ENCODE results near the gene GET3.
"Not testable (repeated sequence)": the region's sequence is repeated elsewhere in the genome, so short reads cannot be mapped to it uniquely, and the experiment has no call there.

The GET3 gene

DNA sequence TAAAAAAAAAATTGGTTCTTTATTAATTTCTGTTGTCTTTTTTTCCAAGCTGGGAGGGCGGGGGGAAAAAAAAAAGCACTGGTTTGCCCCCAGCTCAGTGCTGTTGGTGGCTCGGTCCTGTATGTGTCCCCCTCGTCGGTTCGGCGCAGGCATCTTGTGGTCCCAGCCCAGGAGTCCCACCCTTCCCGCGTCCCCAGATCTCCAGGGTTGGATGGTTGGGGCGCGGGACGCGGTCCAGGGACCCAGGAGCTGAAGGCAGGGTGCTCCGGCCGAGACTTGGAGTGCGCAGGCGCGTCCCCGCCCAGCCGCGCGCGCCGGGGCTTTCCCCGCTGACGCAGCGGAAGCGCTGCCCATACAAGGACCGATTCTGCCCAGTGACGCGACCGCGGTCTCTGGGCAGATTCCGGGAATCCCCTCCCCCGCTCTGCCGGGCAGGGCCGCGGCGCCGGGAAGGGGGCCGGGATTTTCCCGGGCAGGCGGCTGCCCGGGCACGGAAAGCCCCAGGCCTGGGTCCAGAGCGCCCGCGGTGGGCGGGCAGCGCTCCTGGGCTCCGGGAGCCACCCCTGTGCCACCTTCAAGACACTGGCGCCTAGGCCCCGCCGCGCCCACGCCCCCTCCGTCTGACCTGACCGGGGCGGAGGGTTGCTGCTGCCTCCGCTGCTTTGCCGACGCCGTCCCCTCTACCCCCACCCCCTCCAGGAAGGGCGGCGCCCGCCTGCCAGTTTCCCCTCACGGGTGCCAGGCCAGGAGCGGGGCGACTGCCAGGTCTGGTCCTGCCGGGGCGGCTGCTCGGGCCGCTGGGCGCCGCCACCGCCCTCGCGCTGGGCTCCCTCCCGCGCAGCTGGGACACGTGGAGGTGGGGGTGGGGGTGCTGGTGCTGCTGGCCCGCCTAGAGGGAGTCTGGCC is 56.2 kb downstream of the GET3 start:
- peak; percentile 79 for DNase-seq

DNA sequence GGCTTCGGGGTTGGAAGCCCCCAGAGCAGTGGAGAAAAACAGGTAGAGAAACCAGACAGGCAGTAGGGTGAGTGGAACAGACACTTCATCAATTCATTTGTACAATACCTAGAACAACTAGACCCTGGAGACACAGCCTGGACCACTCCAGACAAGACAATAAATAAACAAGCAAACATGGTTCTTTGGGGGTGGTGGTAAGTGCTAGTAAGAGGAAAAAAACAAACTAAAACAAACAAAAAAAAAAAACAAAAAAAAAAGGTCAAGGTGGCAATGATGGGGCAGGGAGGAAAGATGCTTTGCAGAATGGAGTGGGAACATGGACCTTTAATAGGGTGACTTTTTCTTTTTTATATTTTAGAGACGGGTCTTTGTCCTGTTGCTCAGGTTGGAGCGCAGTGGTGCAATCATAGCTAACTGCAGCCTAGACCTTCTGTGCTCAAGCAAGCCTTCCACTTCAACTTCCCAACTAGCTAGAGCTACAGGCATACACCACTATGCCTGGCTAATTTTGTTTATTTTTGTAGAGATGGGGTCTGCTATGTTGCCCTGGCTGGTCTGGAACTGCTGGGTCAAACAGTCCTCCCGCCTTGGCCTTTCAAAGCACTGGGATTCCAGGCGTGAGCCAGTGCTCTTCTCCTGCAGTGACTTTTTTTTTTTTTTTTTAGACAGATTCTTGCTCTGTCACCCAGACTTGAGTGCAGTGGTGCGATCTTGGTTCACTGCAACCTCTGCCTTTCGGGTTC is 57.1 kb downstream of the GET3 start:
- DNase-seq, result no peak

GRCh38 chr19:12794971-12795381 is 57.7 kb downstream of the GET3 start:
- DNase-seq, result no peak

DNA sequence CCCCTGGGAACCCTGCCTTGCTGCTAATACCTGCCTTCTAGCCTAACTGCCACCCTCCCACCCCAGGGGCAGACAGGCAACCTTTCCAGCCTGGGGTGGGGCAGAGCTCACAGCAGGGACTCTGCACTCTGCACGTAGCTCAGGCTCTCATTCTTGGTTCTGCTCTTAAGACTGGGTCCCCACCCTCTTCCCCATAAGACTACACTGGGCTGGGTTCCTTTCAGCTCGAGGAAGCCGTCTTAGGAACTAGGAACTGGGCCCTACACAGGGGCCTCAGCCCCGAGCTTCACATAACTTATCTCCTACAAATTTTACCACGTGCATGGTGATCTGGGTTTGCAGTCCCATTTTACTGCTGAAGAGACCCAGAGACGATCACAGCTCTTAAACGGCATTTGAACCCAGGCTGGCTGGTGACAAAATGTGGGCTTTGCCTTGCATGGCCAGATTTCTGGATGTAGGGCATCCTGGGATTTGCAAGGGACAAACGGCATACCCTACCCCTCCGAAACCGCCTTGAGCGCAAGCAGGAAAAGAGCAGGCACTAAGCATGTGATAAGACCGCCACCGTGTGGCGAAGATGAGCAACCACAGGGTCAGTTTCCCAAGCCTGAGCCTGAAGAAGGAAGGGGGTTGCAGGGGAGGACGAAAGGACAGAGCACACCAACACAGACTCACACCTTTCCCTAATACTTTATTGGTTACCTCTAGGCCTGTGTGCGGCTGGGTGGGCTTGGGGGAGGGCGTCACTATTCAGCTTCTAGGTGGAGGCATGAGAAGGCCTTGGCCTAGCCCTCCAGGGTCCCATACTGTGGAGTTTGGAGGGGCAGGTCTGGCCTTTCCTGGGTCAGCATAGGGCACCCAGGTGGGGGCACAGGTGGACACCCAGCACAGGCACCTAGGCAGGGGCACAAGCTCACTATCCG is 59.1 kb downstream of the GET3 start:
- DNase-seq, result no peak

GRCh38 chr19:12797141-12797587 is 59.9 kb downstream of the GET3 start:
- no peak for DNase-seq

DNA sequence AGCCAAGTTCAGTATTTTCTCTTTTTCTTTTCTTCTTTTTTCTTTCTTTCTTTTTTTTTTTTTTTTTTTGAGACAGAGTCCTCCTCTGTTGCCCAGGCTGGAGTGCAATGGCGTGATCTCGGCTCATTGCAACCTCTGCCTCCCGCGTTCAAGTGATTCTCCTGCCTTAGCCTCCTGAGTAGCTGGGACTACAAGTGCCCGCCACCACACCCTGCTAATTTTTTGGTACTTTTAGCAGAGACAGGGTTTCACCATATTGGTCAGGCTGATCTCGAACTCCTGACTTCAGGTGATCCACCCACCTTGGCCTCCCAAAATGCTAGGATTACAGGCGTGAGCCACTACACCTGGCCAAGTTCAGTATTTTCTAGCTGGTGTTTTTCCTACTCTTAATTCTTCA is 60.3 kb downstream of the GET3 start:
- not testable (repeated sequence) for DNase-seq

Data from NCI-H510A (cell line).